HG03457 (cell line): ENCODE data around the gene PCDHB5.
"Not testable (repeated sequence)": the region's sequence is repeated elsewhere in the genome, so short reads cannot be mapped to it uniquely, and the experiment has no call there.

Experiments
- ATAC-seq: cut with Tn5 transposase; IDR thresholded peaks from one replicate; pipeline ENCODE4 v1.9.1; 2021; ENCODE audit warnings: moderate number of reproducible peaks; ENCODE audit not compliant: unreplicated experiment

Gene PCDHB5

GRCh38 chr5:141135030-141135717 lies at the start of gene PCDHB5:
Gene PCDHB5 (plus strand): TSS chr5:141135206. CDS start chr5:141135435, 229 bp downstream.
- ATAC-seq = no peak

DNA sequence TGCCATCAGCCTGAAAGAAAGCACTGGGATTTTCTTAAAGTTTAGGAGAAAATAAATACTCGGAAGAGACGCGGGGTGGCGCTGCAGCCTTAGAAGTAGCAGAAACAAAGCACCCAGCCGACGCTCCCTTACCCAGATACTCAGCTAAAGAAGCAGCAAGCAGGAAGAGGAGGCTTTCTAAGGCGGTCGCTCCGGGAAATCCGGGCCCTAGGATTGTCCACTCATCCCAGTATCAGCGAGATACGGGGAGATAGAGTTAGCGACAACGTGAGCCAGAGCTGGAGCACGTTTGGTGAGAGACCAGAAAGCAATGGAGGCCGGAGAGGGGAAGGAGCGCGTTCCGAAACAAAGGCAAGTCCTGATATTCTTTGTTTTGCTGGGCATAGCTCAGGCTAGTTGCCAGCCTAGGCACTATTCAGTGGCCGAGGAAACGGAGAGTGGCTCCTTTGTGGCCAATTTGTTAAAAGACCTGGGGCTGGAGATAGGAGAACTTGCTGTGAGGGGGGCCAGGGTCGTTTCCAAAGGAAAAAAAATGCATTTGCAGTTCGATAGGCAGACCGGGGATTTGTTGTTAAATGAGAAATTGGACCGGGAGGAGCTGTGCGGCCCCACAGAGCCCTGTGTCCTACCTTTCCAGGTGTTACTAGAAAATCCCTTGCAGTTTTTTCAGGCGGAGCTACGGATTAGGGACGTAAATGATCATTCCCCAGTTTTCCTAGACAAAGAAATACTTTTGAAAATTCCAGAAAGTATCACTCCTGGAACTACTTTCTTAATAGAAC lies 40.3 kb upstream of the PCDHB5 start, which contains the start of gene PCDHB2:
PCDHB2 (plus strand) TSS at position 135 of the 782 bp plus-strand sequence; CDS start at position 311, 176 bp downstream.
- ATAC-seq = no peak

DNA sequence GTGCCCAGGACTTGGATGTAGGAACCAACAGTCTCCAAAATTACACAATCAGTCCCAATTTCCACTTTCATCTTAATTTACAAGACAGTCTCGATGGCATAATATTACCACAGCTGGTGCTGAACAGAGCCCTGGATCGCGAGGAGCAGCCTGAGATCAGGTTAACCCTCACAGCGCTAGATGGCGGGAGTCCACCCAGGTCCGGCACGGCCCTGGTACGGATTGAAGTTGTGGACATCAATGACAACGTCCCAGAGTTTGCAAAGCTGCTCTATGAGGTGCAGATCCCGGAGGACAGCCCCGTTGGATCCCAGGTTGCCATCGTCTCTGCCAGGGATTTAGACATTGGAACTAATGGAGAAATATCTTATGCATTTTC lies 39.8 kb upstream of the PCDHB5 start:
- ATAC-seq = no peak

DNA sequence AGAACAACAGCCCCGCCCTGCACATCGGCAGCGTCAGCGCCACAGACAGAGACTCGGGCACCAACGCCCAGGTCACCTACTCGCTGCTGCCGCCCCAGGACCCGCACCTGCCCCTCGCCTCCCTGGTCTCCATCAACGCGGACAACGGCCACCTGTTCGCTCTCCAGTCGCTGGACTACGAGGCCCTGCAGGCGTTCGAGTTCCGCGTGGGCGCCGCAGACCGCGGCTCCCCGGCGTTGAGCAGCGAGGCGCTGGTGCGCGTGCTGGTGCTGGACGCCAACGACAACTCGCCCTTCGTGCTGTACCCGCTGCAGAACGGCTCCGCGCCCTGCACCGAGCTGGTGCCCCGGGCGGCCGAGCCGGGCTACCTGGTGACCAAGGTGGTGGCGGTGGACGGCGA lies 38.8 kb upstream of the PCDHB5 start:
- not testable (repeated sequence) for ATAC-seq

DNA sequence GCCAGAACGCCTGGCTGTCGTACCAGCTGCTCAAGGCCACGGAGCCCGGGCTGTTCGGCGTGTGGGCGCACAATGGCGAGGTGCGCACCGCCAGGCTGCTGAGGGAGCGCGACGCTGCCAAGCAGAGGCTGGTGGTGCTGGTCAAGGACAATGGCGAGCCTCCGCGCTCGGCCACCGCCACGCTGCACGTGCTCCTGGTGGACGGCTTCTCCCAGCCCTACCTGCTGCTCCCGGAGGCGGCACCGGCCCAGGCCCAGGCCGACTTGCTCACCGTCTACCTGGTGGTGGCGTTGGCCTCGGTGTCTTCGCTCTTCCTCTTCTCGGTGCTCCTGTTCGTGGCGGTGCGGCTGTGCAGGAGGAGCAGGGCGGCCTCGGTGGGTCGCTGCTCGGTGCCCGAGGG lies 38.4 kb upstream of the PCDHB5 start:
- ATAC-seq = not testable (repeated sequence)

GRCh38 chr5:141100243-141100805 lies 34.7 kb upstream of the PCDHB5 start, which contains the start of gene PCDHB3:
Gene PCDHB3 (plus strand): TSS chr5:141100473. CDS start chr5:141100650, 177 bp downstream.
- no peak for ATAC-seq

DNA sequence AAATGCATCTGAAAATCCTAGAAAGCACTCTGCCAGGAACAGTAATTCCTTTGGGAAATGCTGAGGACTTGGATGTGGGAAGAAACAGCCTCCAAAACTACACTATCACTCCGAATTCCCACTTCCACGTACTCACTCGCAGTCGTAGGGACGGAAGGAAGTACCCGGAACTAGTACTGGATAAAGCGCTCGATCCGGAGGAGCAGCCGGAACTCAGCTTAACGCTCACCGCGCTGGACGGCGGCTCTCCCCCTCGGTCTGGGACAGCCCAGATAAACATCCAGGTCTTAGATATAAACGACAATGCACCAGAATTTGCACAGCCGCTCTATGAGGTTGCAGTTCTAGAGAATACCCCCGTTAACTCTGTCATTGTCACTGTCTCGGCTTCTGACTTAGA lies 33.9 kb upstream of the PCDHB5 start:
- no peak for ATAC-seq

GRCh38 chr5:141102070-141102469 lies 32.9 kb upstream of the PCDHB5 start:
- not testable (repeated sequence) for ATAC-seq

- ATAC-seq = not testable (repeated sequence)
Measured at GRCh38 chr5:141102471-141102870, 32.5 kb upstream of the PCDHB5 start.

DNA sequence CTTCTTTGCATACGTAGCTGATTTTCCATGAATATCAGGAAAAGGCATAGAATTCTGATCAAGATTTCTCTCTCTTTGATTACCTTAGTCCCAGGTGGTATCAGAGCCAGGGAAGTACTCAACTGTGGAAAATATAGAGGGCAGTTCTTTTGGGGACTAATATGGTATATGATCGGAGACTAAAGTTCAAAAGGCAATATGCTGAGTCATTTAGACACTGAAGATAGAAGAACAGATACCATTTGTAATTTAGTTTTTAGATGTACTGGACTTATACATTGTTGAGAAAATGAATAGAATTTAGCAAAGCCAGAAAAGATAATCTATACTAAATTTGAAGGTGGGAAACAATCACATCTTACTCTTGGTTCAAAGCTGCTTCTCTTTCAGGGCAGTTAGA lies 29.7 kb upstream of the PCDHB5 start:
- ATAC-seq = no peak

GRCh38 chr5:141119250-141119649 lies 15.8 kb upstream of the PCDHB5 start:
- ATAC-seq = no peak

GRCh38 chr5:141121563-141121962 lies 13.4 kb upstream of the PCDHB5 start, which contains the start of gene PCDHB4:
Gene PCDHB4 (plus strand): TSS chr5:141121818. CDS start chr5:141121999, 181 bp downstream.
- no peak for ATAC-seq

DNA sequence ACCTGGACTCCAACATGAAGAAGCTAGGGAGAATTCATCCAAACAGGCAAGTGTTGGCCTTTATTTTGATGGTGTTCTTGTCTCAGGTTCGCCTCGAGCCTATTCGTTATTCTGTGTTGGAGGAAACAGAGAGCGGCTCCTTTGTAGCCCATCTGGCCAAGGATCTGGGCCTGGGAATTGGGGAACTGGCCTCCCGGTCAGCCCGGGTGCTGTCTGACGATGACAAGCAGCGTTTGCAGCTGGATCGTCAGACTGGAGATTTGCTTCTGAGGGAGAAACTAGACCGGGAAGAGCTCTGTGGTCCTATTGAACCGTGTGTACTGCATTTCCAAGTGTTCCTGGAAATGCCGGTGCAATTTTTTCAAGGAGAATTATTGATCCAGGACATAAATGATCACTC lies 13.0 kb upstream of the PCDHB5 start:
- no peak for ATAC-seq

- ATAC-seq = not testable (repeated sequence)
Measured at GRCh38 chr5:141123396-141124135, 11.4 kb upstream of the PCDHB5 start.

DNA sequence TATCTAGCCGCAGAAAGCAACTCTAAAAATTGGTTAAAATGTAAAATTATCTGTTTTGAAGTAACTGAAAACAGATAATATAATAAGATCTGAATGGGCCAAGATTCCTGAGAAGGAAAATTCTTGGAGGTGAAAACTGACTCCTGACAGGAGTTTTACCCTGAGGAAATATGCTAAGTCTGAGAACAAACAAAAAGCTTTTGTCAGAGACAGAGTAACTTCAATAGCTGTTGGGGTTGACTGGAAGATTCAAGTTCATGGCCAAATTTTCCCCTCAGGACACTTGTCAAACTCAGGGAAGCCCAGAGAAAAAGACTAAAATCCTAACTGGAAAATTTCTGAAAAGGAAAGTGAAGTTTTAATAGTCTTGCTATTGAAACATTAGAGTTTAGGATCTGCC lies 7.7 kb upstream of the PCDHB5 start:
- ATAC-seq = no peak

- no peak for ATAC-seq
Measured at GRCh38 chr5:141135718-141136266, 786 bp downstream of the PCDHB5 start.

DNA sequence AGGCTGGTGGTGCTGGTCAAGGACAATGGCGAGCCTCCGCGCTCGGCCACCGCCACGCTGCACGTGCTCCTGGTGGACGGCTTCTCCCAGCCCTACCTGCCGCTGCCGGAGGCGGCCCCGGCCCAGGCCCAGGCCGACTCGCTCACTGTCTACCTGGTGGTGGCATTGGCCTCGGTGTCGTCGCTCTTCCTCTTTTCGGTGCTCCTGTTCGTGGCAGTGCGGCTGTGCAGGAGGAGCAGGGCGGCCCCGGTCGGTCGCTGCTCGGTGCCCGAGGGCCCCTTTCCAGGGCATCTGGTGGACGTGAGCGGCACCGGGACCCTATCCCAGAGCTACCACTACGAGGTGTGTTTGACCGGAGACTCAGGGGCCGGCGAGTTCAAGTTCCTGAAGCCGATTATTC lies 2.3 kb downstream of the PCDHB5 start:
- ATAC-seq = not testable (repeated sequence)

DNA sequence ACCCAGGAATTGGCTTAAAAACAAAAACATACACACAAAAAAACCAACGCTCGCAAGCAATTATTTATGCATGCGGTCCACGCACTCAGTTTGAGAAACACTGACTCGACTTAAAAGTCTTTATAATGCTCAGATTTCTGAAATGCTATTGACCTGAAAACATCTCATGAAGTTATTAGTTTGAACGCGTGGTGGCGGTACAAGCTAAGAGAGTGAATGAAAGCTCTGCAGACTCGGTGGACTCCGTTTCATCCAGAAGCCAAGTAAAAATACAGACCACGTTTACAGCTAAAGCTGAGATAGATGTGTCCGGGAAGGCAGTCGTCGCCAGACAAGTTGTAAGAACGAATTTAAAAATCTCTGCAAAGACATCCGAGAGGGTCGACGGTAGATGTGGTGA lies 14.8 kb downstream of the PCDHB5 start, which contains the start of gene PCDHB6:
PCDHB6 (plus strand) TSS at position 246 of the 400 bp plus-strand sequence. CDS start 201 bp downstream, outside the sequence.
- ATAC-seq = no peak

DNA sequence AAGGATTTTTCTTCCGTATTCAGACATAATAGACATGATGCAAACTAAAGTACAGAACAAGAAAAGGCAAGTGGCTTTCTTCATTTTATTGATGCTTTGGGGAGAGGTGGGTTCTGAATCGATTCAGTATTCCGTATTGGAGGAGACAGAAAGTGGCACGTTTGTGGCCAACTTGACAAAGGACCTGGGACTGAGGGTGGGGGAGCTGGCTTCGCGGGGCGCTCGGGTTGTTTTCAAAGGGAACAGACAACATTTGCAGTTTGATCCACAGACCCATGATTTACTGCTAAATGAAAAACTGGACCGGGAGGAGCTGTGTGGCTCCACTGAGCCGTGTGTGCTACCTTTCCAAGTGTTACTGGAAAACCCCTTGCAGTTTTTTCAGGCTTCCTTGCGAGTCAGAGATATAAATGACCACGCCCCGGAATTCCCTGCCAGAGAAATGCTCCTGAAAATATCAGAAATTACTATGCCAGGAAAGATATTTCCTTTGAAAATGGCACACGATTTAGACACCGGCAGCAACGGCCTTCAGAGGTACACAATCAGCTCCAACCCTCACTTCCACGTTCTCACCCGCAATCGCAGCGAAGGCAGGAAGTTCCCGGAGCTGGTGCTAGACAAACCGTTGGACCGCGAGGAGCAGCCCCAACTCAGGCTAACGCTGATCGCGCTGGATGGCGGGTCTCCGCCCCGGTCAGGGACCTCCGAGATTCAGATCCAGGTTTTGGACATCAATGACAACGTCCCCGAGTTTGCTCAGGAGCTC lies 15.4 kb downstream of the PCDHB5 start:
- no peak for ATAC-seq

DNA sequence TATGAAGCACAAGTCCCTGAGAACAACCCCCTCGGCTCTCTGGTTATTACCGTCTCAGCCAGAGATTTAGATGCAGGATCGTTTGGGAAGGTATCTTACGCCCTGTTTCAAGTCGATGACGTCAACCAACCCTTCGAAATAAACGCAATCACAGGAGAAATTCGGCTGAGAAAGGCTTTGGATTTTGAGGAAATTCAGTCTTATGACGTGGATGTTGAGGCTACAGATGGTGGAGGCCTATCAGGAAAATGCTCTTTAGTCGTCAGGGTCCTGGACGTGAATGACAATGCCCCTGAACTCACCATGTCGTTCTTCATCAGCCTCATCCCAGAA lies 16.0 kb downstream of the PCDHB5 start:
- no peak for ATAC-seq
